OCI-LY3 (cell line): ENCODE results near the gene NLRP3.

Experiments used
- EZH2phosphoT487 ChIP-seq: fragments of 200-600 bp; shearing (Covaris generic); IDR thresholded peaks from 2 replicates; pipeline ENCODE4 v1.6.1; 2018; ENCODE audit warnings: antibody characterized with exemption, mixed run types, low read depth
- TF ChIP-seq, protein P1 (sequence below): fragments of 200-600, 300-600 bp; sonication (generic); IDR thresholded peaks from 2 replicates; pipeline ENCODE4 v1.5.1; 2014; ENCODE audit warnings: antibody characterized with exemption, low read length, low read depth

GRCh38 chr1:247386687-247387086, 29.3 kb upstream of the NLRP3 start:
- no peak for TF ChIP-seq EZH2phosphoT487
- TF ChIP-seq, protein P1, sequence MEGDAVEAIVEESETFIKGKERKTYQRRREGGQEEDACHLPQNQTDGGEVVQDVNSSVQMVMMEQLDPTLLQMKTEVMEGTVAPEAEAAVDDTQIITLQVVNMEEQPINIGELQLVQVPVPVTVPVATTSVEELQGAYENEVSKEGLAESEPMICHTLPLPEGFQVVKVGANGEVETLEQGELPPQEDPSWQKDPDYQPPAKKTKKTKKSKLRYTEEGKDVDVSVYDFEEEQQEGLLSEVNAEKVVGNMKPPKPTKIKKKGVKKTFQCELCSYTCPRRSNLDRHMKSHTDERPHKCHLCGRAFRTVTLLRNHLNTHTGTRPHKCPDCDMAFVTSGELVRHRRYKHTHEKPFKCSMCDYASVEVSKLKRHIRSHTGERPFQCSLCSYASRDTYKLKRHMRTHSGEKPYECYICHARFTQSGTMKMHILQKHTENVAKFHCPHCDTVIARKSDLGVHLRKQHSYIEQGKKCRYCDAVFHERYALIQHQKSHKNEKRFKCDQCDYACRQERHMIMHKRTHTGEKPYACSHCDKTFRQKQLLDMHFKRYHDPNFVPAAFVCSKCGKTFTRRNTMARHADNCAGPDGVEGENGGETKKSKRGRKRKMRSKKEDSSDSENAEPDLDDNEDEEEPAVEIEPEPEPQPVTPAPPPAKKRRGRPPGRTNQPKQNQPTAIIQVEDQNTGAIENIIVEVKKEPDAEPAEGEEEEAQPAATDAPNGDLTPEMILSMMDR, result no peak
